HEK293 (cell line): ENCODE data around the gene NPIPA7.
"Not testable (repeated sequence)": the region's sequence is repeated elsewhere in the genome, so short reads cannot be mapped to it uniquely, and the experiment has no call there.

Experiments
- CTCF ChIA-PET: fragments of 350-600 bp; formaldehyde crosslinking; extraction: SDS; loops from one replicate; lab custom pipeline; 2021; ENCODE audit warnings: antibody characterized with exemption; lab: Yijun Ruan, JAX
- POLR2A ChIA-PET: fragments of 300-600 bp; formaldehyde crosslinking; extraction: SDS; loops from one replicate; lab custom pipeline; 2020; ENCODE audit warnings: antibody characterized with exemption, inconsistent platforms; lab: Yijun Ruan, JAX
- H3K27ac ChIP-seq: fragments of 200-500 bp; sonication (Bioruptor generic); 2 replicates; pipeline ENCODE4 v1.5.1; 2014; ENCODE audit warnings: low read depth, low read length, control low read depth, inconsistent platforms; ENCODE audit errors: extremely low read depth
- H3K36me3 ChIP-seq, 2 experiments: fragments of 200-500 bp in 1 of 2; sonication (Bioruptor generic) in 1 of 2; 1 replicate in 1 of 2; 2 replicates in 1 of 2; pipeline ENCODE4 v1.5.1; 2014 to 2017; ENCODE audit warnings: inconsistent platforms in 2 of 2, low read length in 2 of 2; ENCODE audit not compliant: control insufficient read depth in 2 of 2, insufficient read depth in 1 of 2
- H3K4me1 ChIP-seq: fragments of 200-500 bp; sonication (Bioruptor generic); 2 replicates; pipeline ENCODE4 v1.5.1; 2014; ENCODE audit warnings: mild to moderate bottlenecking, low read length, inconsistent platforms; ENCODE audit not compliant: control insufficient read depth, insufficient read depth
- H3K4me3 ChIP-seq: 2 replicates; pipeline ENCODE4 v1.5.1; 2011; ENCODE audit warnings: low read depth, mild to moderate bottlenecking, control low read depth, low read length, moderate library complexity
- H3K9me3 ChIP-seq: fragments of 200-500 bp; sonication (Bioruptor generic); 2 replicates; pipeline ENCODE4 v1.5.1; 2014; ENCODE audit warnings: low read depth, low read length, inconsistent platforms; ENCODE audit not compliant: control insufficient read depth, insufficient read depth

The NPIPA7 gene

GRCh38 chr16:16369081-16369856 lies 9.7 kb upstream of the NPIPA7 start:
- not testable (repeated sequence) for H3K4me1 ChIP-seq

GRCh38 chr16:16371136-16371735 lies 7.7 kb upstream of the NPIPA7 start:
- POLR2A ChIA-PET, H3K4me1 ChIP-seq, H3K4me3 ChIP-seq, CTCF ChIA-PET, H3K36me3 ChIP-seq, H3K27ac ChIP-seq, H3K9me3 ChIP-seq: not testable (repeated sequence)

More at GRCh38 chr16:16369081-16369856, 9.7 kb upstream of the NPIPA7 start:
- H3K27ac ChIP-seq, CTCF ChIA-PET, POLR2A ChIA-PET, H3K4me3 ChIP-seq, H3K9me3 ChIP-seq, H3K36me3 ChIP-seq: not testable (repeated sequence)

- H3K9me3 ChIP-seq, H3K36me3 ChIP-seq, POLR2A ChIA-PET, H3K27ac ChIP-seq, CTCF ChIA-PET, H3K4me3 ChIP-seq, H3K4me1 ChIP-seq: not testable (repeated sequence)
Measured at GRCh38 chr16:16374192-16374591, 4.7 kb upstream of the NPIPA7 start.

GRCh38 chr16:16399685-16400084 lies 20.7 kb downstream of the NPIPA7 start:
- H3K4me3 ChIP-seq, H3K36me3 ChIP-seq, CTCF ChIA-PET, H3K9me3 ChIP-seq, H3K4me1 ChIP-seq, H3K27ac ChIP-seq, POLR2A ChIA-PET: not testable (repeated sequence)

GRCh38 chr16:16402333-16402732 lies 23.4 kb downstream of the NPIPA7 start:
- POLR2A ChIA-PET, CTCF ChIA-PET, H3K9me3 ChIP-seq, H3K4me1 ChIP-seq, H3K4me3 ChIP-seq, H3K27ac ChIP-seq, H3K36me3 ChIP-seq: not testable (repeated sequence)

GRCh38 chr16:16404283-16404682 lies 25.3 kb downstream of the NPIPA7 start:
- POLR2A ChIA-PET, CTCF ChIA-PET: not testable (repeated sequence)

DNA sequence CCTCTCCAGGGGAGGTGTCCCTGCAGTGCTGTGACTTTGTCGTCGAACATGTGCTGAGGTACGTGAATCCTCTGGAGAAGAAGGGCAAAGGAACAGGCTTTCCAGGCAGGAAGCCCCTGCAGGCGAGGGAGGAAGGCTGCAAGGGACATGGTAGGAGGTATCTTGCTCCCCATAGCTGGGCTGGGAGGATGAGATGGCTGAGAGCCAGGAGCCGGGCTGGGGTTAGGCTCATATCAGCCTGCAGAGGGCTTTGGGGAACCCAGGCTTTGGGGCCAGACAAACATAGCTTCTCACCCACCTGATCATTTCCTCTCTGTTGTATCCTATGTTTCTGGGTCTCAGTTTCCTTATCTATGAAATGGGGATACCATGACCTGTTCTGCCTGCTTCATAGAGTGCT lies 26.5 kb downstream of the NPIPA7 start:
- CTCF ChIA-PET, POLR2A ChIA-PET, H3K4me1 ChIP-seq, H3K9me3 ChIP-seq, H3K4me3 ChIP-seq, H3K36me3 ChIP-seq, H3K27ac ChIP-seq: not testable (repeated sequence)

More at GRCh38 chr16:16404283-16404682, 25.3 kb downstream of the NPIPA7 start:
- H3K27ac ChIP-seq, H3K36me3 ChIP-seq, H3K4me3 ChIP-seq, H3K4me1 ChIP-seq, H3K9me3 ChIP-seq: not testable (repeated sequence)

DNA sequence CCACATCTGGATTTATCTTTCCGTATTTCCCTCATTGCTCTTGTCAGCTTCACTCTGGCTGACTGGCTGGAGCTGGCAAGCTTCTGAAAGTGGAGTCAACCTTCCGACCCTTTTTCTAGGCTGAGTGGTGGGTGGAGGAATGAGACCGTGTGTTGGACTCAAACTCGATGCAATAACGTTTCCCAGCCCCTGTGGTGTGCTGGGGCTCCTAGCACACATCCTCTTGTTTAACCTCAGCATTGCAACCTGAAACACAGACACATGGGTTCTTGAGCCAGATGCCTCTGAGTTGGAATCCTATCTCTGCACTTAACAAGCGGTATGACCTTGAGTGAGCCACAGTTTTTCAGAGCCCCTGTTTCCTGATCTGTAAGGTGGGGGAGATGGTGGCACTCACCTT lies 29.5 kb downstream of the NPIPA7 start:
- H3K4me3 ChIP-seq, POLR2A ChIA-PET, H3K27ac ChIP-seq, CTCF ChIA-PET, H3K4me1 ChIP-seq, H3K9me3 ChIP-seq, H3K36me3 ChIP-seq: not testable (repeated sequence)

- H3K4me1 ChIP-seq, H3K9me3 ChIP-seq, H3K36me3 ChIP-seq, H3K27ac ChIP-seq, POLR2A ChIA-PET, H3K4me3 ChIP-seq, CTCF ChIA-PET: not testable (repeated sequence)
Measured at GRCh38 chr16:16413773-16414172, 34.8 kb downstream of the NPIPA7 start.

DNA sequence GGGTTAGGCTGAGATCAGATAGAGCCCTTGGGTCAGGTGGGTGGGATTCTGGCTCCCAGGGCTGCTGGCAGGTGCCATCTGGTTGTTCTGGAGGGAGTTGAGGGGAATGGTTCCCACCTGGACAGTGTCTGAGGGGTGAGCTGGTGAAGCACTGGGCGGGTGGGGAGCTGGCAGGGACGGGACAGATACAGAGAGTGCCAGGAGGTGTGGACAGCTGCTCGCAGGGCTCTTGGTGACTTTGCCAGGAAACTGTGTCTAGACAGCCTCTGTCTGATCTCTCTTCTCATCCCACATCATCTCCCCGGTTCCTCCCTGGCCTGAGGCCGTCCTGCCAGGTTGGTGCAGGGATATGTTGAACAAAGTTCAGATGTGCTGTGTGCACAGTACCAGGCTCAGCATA lies 38.1 kb downstream of the NPIPA7 start:
- POLR2A ChIA-PET, H3K27ac ChIP-seq, H3K36me3 ChIP-seq, H3K4me3 ChIP-seq, H3K9me3 ChIP-seq, CTCF ChIA-PET, H3K4me1 ChIP-seq: not testable (repeated sequence)

- H3K9me3 ChIP-seq, H3K4me1 ChIP-seq, H3K36me3 ChIP-seq, POLR2A ChIA-PET, H3K27ac ChIP-seq, CTCF ChIA-PET, H3K4me3 ChIP-seq: not testable (repeated sequence)
Measured at GRCh38 chr16:16417914-16418544, 39.1 kb downstream of the NPIPA7 start.
